GM19043 (cell line): ENCODE results near the gene PADI3.

Experiments
- ATAC-seq: cut with Tn5 transposase; IDR thresholded peaks from one replicate; pipeline ENCODE4 v1.9.1; 2021; ENCODE audit warnings: low read depth; ENCODE audit not compliant: unreplicated experiment

PADI3 gene

GRCh38 chr1:17295292-17295691 is 46.4 kb downstream of the PADI3 start:
- no peak for ATAC-seq

GRCh38 chr1:17296086-17296485 is 47.2 kb downstream of the PADI3 start:
- no peak for ATAC-seq

- ATAC-seq, result no peak
Measured at GRCh38 chr1:17297991-17298390, 49.1 kb downstream of the PADI3 start.

GRCh38 chr1:17301767-17302166 is 52.9 kb downstream of the PADI3 start:
- no peak for ATAC-seq

GRCh38 chr1:17304151-17304825 is 55.4 kb downstream of the PADI3 start:
- ATAC-seq, result no peak

GRCh38 chr1:17304826-17305175 is 55.9 kb downstream of the PADI3 start:
- no peak for ATAC-seq

- ATAC-seq, result no peak
Measured at GRCh38 chr1:17305576-17306095, 56.7 kb downstream of the PADI3 start.

GRCh38 chr1:17306407-17306806 is 57.5 kb downstream of the PADI3 start:
- ATAC-seq, result no peak

- ATAC-seq, result no peak
Measured at GRCh38 chr1:17306921-17307320, 58.0 kb downstream of the PADI3 start.

- ATAC-seq, result no peak
Measured at GRCh38 chr1:17307329-17307728, 58.4 kb downstream of the PADI3 start.

- ATAC-seq, result no peak
Measured at GRCh38 chr1:17307946-17308345, 59.0 kb downstream of the PADI3 start, which contains the start of gene PADI4. TSS of gene PADI4 (plus strand) at chr1:17308197. CDS start at chr1:17308223, 26 bp downstream.

- no peak for ATAC-seq
Measured at GRCh38 chr1:17308593-17308992, 59.7 kb downstream of the PADI3 start.

- ATAC-seq, result no peak
Measured at GRCh38 chr1:17309426-17310067, 60.6 kb downstream of the PADI3 start.

GRCh38 chr1:17310068-17310640 is 61.3 kb downstream of the PADI3 start:
- ATAC-seq, result no peak

GRCh38 chr1:17313530-17314309 is 64.8 kb downstream of the PADI3 start:
- no peak for ATAC-seq

- no peak for ATAC-seq
Measured at GRCh38 chr1:17314491-17314971, 65.6 kb downstream of the PADI3 start.

- ATAC-seq, result no peak
Measured at GRCh38 chr1:17315542-17316130, 66.7 kb downstream of the PADI3 start.

- no peak for ATAC-seq
Measured at GRCh38 chr1:17316704-17317103, 67.8 kb downstream of the PADI3 start.

- ATAC-seq, result no peak
Measured at GRCh38 chr1:17318262-17318661, 69.4 kb downstream of the PADI3 start.

- no peak for ATAC-seq
Measured at GRCh38 chr1:17319561-17320350, 70.9 kb downstream of the PADI3 start.
